Measurements from ENCODE around the gene BTBD7.

The BTBD7 gene

GRCh38 chr14:93326196-93326595 is 6.6 kb downstream of the BTBD7 start:
- TF ChIP-seq MAX (IDR thresholded peaks at IDR 0.05; ENCODE audit: low read depth, low read length) = no peak
- no peak for TF ChIP-seq POLR2A (IDR thresholded peaks at IDR 0.05; ENCODE audit: extremely low read depth, insufficient read length)
- no peak for TF ChIP-seq CTCF (IDR thresholded peaks at IDR 0.05; ENCODE audit: low read depth, low read length)
- no peak for TF ChIP-seq MYC (IDR thresholded peaks at IDR 0.05; ENCODE audit: low read depth, low read length)
- H3K4me3 ChIP-seq (ENCODE audit: low read depth, low read length) = no peak overlapping the region
- DNase-seq (ENCODE audit: low read depth) = no peak

- no peak for DNase-seq (ENCODE audit: low read depth)
- TF ChIP-seq POLR2A (IDR thresholded peaks at IDR 0.05; ENCODE audit: extremely low read depth, insufficient read length) (no peak), MYC (IDR thresholded peaks at IDR 0.05; ENCODE audit: low read depth, low read length) (no peak), CTCF (IDR thresholded peaks at IDR 0.05; ENCODE audit: low read depth, low read length) (no peak), MAX (IDR thresholded peaks at IDR 0.05; ENCODE audit: low read depth, low read length) (no peak)
- H3K4me3 ChIP-seq (ENCODE audit: low read depth, low read length) = no peak overlapping the region
Observed at GRCh38 chr14:93323600-93324174, 9.1 kb downstream of the BTBD7 start.

GRCh38 chr14:93322929-93323599 is 9.8 kb downstream of the BTBD7 start:
- DNase-seq (ENCODE audit: low read depth) = no peak
- no peak for TF ChIP-seq CTCF (IDR thresholded peaks at IDR 0.05; ENCODE audit: low read depth, low read length)
- TF ChIP-seq POLR2A (IDR thresholded peaks at IDR 0.05; ENCODE audit: extremely low read depth, insufficient read length) = no peak
- no peak for TF ChIP-seq MYC (IDR thresholded peaks at IDR 0.05; ENCODE audit: low read depth, low read length)
- TF ChIP-seq MAX (IDR thresholded peaks at IDR 0.05; ENCODE audit: low read depth, low read length) = no peak
- no peak overlapping the region for H3K4me3 ChIP-seq (ENCODE audit: low read depth, low read length)

DNA sequence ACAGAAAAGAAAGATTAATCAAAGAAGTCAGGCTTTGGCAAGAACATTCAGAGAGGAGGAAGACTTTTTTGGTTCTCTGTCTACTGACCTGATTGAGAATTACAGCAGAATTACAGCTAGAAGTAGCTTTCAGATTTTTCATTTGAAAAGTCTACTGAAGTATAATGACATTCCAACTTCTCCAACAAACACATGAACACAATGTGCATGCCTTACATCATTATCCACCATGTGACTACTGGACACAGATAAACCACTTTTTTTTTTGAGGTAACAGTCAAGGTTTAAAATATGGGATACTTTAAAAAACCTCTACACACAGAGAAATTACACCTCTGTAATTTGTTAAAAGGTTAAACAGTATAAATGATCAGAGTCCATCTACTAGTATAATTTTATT is 12.3 kb downstream of the BTBD7 start:
- no peak overlapping the region for H3K4me3 ChIP-seq (ENCODE audit: low read depth, low read length)
- TF ChIP-seq POLR2A (IDR thresholded peaks at IDR 0.05; ENCODE audit: extremely low read depth, insufficient read length) = no peak
- TF ChIP-seq MAX (IDR thresholded peaks at IDR 0.05; ENCODE audit: low read depth, low read length) = no peak
- no peak for TF ChIP-seq MYC (IDR thresholded peaks at IDR 0.05; ENCODE audit: low read depth, low read length)
- no peak for TF ChIP-seq CTCF (IDR thresholded peaks at IDR 0.05; ENCODE audit: low read depth, low read length)
- no peak for DNase-seq (ENCODE audit: low read depth)

DNA sequence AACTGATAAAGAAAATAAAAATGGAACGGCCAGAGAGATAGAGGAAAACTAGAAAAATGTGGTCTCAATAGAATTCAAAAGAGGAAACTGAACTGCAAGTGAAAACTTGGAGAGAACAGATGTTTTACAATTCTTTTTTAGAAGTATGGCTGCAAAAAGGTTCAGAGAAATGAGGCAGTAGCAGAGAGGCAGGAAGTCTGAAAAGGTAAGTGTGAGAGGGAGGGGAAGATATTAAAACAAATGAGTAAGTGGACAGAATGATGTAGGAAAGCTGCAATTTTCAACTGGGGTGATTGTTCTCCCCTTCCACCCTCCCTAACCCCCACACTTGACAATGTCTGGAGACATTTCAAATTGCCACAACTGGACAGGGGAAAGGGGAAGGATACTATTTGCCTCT is 12.9 kb downstream of the BTBD7 start:
- DNase-seq (ENCODE audit: low read depth) = no peak
- no peak overlapping the region for H3K4me3 ChIP-seq (ENCODE audit: low read depth, low read length)
- TF ChIP-seq POLR2A (IDR thresholded peaks at IDR 0.05; ENCODE audit: extremely low read depth, insufficient read length) = no peak
- no peak for TF ChIP-seq MAX (IDR thresholded peaks at IDR 0.05; ENCODE audit: low read depth, low read length)
- TF ChIP-seq CTCF (IDR thresholded peaks at IDR 0.05; ENCODE audit: low read depth, low read length) = no peak
- no peak for TF ChIP-seq MYC (IDR thresholded peaks at IDR 0.05; ENCODE audit: low read depth, low read length)
